Skin epidermis (tissue), 12 donors: Measurements from ENCODE around the gene RING1.
A peak's percentile ranks its signal among the peaks of the same experiment; 100 is the strongest.

Experiments used
- H3K27ac ChIP-seq, 21 experiments: fragments of 200-600 bp; sonication (generic) in 11 of 21; one replicate each; pipeline ENCODE4 v1.5.0; 2020; ENCODE audit warnings: mild to moderate bottlenecking in 3 of 21, inconsistent platforms in 2 of 21, moderate library complexity in 2 of 21
- H3K4me3 ChIP-seq, 7 experiments: fragments of 200-600 bp; sonication (generic) in 2 of 7; one replicate each; pipeline ENCODE4 v1.5.0; 2020; ENCODE audit warnings: inconsistent platforms in 2 of 7, mild to moderate bottlenecking in 2 of 7, moderate library complexity in 1 of 7

The RING1 gene

DNA sequence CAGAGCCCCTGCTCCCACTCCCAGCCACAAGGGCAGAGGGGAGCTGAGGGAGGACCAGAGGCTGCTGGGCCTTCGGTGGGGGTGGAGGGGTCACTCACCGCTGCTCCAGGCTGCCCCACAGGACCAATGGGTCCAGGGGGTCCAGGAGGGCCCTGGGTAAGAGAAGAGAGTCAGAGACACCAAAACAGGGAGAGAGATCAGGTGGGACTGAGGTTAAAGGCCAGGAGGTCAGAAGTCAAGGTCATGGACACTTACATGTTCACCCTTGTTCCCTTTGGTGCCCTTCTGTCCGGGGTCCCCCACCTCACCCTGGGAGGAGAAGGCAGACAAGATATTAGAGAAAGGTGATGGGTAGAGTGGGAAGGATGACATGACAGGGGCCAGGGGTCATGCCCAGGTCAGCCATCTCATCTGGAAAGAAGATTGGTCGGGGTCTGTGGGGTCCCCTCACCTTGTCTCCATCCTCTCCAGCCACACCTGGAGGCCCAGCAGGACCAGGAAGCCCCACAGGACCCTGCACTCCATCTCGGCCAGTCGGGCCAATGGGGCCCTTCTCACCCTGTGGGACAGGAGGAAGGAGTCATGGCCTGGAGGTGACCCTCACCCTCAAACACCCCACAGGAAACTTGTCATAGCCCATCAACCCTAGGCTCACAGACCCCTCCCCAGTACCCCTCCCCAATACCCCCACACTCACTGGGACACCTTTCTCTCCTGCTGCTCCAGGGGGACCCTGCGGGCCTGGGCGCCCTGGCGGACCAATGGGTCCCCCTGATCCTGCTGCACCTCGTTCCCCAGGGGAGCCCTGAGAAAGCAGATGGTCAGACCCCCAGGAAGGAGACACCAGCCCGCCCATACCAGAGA lies 37.1 kb upstream of the RING1 start:
- no peak overlapping the region for H3K27ac ChIP-seq

DNA sequence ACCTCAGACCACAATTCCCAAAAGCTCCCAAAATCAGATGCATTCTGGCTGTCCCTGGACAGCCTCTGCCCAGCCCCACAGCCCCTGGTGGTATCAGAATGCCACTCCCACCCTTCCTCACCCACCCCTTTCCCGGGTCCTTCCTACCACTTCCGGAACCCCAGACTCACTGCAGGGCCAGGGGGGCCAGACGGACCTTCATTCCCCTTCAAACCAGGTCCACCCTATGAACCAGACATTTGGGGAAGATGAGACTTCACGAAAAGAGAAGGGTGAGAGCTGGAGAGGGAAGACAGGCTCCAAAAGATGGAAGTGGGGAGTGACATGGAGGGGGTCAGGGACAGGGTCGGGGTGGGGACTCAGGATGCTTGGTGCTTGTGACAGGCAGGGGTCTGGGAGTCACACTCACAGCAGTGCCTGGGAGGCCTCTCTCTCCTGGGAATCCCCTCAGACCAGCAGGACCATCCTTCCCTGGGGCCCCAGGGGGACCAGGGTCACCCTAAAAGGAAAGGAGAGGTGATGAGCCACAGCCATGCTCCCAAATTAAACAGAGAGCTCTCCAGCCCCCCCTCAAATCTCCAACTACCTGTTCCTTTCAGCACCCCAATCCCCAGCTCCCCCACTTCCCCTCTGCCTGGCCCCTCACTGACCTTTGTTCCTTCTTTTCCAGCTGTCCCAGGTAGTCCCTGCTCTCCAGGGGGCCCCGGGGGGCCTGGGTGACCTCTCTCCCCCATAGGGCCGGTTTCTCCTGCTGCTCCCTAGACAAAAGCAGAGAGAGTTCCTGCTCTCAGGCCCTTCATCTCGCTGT lies 36.2 kb upstream of the RING1 start:
- Histone ChIP-seq H3K4me3 (no peak overlapping the region), H3K27ac (no peak overlapping the region)

More for the DNA sequence above, 37.1 kb upstream of the RING1 start:
- no peak overlapping the region for H3K4me3 ChIP-seq

DNA sequence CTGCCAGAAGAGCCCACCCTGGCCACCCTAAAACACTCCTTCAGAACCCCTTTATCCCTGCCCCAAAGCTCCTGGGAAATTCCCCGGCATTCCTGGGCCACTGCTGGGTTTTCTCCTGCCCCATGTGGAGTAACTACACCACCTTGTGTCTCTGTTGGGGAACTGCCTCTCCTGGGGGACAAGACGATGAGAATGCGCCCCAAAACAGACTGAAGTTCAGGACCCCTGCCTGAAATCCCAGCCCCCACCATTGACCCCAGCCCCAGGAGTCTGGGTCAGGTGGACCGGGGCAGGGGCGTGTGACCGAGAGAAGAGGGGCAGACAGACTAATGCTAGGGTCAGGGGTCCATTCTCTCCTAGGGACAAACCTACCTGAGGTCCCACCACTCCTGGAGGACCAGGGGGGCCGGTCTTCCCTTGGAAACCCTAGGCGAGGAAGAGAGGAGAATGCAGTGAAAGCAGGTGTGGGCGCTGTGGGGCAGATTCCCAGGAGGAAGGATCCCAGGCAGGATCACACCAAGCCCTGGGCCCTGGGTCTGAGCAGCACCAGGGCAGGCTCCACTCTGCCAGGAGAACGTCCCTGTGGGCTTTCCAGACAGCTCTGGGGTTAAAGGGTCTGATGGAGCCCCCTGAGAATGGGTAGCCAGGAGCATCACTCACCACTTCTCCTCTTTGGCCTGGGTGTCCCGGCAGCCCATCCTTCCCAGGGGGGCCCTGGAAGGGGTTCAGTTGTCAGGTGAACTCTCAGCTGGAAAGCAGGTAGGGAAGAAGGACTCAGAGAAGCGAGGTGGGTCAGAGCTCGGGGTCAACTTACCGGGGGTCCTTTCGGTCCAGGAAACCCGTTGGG lies 35.4 kb upstream of the RING1 start:
- H3K27ac ChIP-seq: no peak overlapping the region
- no peak overlapping the region for H3K4me3 ChIP-seq

DNA sequence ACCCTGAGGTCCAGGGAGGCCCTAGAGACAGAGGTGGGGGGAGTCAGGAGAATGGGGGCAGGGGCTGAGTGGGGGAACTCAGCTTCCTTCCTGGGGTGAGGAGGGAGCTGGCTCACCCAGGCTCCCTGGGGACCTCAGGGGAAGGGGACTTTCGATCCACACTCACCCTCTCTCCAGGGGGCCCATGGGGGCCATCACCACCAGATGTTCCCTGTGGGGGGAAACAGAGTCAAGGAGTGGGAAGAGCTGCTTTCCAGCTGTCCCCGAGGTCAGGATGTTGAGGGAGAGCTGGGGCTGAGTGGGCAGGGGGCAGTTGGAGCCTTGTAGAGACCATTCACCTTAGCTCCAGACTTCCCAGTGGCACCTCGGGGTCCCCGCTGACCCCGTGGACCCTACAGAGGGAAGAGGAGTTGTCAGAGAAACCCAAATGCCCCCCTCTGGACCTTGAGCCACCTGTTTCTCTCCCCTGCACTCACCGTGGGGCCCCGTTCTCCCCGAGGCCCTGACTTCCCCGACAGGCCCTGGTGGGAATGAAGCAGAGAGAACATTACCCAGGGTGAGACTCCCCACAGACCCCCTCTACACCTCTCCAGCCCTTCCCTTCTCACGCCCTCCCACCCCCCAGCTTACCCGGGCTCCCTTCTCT lies 34.6 kb upstream of the RING1 start:
- Histone ChIP-seq H3K4me3 (no peak overlapping the region), H3K27ac (no peak overlapping the region)

DNA sequence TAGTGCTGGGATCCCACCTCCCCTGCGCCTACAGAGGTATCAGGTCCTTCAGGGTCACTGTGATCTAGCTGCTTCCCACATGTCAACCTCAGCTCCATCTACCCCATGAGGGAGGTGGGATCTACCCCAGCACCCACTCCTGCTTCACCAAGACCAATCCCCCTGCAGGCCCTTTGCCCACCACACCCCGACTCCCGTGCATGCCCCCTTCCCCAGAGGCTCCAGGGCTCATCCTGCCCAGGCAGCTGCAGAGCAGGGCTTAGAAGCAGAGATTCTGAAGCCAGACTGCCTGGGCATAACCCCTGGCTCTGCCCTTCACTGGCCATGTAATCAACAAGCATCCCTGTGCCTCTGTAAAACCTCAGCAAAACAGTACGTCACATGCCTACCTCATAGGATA lies 33.5 kb upstream of the RING1 start:
- H3K27ac ChIP-seq: no peak overlapping the region
- no peak overlapping the region for H3K4me3 ChIP-seq

DNA sequence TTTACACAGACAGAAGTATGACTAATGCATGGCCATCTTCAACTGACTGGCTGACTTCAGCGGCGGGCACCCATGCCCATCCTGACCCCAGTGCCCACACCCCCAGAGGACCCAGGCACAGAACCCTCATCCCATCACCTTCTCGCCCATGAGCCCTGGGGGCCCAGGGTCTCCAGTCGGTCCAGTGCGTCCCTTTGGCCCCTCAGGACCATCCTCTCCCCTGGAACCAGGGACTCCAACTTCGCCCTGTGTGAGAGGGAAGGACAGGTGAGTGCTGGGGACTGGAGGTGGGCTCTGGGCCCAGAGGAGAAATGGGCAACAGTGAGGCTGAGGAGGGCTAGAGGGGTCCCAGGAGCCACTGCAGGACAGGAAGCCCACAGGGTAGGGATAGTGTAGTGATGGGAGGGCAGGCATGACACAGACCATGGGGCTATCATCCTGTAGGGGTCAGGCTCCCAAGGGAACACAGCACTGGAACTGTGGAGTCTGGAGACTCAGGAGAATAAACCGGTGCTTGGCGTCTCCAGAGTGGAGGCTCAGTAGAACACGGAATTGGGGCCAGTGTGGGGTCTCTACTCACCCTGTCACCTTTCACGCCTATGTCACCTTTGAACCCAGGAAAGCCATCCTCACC lies 32.7 kb upstream of the RING1 start:
- Histone ChIP-seq H3K4me3 (no peak overlapping the region), H3K27ac (no peak overlapping the region)

DNA sequence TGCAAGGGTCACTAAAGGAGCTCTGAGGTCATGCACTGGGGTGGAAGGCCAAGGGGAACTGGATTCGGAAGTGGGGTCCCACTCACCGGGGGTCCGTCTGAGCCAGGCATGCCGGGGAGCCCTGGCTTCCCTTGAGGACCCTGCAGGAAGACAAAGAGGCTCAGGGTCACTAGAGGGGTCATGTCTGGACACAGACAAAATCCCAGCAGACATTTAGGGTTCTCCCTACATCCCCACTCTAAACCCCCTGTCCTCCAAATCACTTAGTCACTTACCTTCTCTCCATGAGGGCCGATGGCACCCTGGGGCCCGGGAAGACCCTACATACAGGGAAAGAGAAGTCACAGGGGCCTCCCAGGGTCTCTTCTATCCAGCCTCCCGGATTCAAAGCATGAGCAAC lies 31.4 kb upstream of the RING1 start:
- Histone ChIP-seq H3K4me3 (no peak overlapping the region), H3K27ac (no peak overlapping the region)

DNA sequence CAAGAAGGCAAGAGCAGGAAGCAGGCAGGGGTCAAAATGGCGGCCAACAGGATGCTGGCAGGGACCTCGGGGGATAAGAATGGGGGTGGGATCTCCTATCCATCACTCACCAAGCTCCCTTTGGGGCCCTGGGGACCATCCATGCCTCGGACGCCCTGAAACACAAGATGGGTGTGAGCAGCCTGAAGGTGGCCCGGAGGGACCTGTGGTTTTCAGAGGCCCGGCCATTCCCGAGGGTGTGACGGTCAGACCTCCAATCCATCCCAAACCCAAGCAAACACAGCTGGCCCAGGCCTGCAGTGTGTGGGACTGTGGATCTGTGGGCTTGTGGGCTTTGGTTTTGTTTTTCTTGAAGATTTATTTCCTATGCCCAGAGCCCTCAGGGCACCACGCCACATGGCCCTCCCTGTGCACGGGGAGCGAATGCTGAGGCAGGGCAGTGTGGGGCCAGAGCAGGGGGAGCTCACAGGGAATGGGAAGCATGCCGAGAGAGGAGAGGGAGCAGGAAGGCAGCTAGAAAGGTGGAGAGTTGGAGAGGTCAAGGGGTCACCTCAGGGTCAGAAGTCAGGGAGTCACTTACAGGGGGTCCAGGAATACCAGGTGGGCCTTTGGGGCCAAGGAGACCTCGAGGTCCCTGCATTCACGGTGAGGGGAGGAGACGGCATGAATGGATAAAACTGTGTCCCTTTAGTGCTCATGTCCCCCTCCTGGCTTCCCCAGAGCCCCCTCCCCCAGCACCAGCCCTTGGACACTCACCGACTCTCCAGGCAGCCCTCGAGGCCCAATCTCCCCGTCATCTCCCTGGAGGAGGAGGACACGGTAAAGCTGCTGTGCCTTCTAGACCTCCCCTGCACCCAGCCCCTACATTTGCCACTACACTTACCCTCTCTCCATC lies 30.5 kb upstream of the RING1 start:
- Histone ChIP-seq H3K27ac (no peak overlapping the region), H3K4me3 (no peak overlapping the region)

DNA sequence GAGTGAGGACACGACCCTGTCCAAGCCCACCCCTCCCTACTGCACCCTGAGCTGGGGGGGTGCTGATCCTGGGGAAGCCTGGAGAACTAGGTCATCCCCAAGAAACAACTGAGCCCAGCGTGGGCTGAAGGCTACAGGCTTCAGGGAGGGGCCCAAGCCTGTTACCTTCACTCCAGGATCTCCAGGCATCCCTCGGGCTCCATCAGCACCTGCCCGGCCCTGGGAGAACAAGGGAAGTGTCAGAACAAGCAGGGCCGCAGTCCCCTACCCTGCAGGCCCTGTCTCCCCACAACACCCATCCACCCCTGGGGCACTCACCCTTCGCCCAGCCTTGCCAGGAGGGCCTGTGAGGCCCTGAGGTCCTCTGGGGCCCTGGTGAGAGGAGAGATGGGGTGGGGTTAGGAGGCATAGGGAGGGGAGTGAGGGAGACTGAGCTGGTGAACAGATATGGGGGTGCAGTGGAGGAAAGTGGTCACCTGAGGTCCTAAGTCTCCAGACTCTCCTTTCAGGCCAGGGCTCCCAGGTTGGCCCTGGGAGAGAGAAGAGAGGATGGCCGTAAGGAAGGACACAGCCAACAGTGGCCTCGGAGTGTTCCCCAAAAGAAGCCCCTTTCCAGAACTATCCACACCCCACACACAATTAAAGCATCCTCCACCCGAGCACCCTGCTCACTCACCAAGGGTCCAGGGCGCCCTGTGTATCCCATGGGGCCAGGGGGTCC lies 29.4 kb upstream of the RING1 start:
- Histone ChIP-seq H3K4me3 (no peak overlapping the region), H3K27ac (no peak overlapping the region)

DNA sequence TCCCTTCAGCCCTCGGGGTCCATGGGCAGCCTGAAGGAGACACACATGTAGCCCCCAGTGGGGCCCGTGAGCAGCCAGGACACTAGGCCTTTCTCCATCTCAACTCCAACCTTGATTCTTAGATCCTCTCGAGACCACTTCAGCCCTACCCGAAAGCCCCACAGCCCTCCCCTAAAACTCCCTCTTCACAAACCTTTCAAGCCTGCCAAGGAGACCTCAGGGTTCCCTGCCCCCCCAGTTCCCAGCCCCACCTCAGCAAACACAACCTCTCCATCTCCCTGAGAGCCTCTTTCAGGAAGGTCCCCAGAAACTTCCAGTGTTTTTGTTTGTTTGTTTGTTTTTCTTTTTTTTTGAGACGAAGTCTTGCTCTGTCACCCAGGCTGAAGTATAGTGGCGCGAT lies 27.2 kb upstream of the RING1 start:
- Histone ChIP-seq H3K27ac (no peak overlapping the region), H3K4me3 (no peak overlapping the region)

DNA sequence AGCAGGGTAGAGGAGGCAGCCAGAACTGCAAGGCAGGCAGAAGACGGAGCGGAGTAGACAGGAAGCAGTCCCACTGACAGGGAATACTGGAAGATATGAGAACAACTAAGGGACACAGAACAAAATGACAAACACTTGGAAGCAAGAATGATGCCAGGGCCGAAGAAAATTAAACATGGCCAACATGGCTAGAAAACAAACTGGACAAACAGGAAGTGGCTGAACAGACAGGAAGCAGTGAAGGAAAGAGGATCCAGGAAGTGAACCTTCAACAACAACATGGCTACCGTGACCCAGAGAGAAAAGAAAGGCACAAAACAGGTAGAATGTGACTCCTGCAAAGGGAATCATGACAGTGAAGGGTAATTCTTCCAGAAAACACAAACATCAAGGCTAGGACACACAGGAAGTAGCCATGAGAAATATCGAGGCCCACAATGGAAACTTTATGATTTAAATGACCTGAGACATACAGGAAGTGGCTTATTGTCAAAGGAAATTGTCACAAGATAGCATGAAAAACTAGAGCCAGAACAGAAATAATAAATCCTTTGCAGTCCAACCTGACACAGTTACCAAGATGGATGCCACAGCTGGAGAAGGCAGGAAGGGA lies 25.1 kb upstream of the RING1 start:
- H3K27ac ChIP-seq: peak overlapping the region in 2 of 21 experiments; percentile 14 to 25

DNA sequence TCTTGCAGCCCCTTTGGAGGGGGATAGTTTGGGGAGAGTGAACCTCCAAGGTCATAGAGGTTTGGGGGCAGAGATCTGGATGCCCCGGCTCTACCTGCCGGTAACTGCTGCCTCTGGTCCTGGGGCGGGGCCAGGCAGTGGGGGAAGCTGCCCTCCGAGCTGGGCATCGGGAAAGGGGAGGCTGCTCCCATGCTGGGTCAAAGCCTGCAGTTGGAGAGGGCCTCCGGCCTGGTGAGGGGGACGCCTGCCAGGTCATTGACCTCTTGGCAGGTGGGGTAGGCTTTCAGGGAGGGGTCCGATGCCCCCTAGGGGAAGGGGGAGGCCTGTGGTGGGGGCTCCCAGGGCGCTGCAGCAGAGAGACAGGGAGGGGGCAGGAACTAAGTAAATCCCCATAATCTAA lies 23.1 kb upstream of the RING1 start:
- Histone ChIP-seq H3K4me3 (no peak overlapping the region), H3K27ac (no peak overlapping the region)

More for the DNA sequence above, 25.1 kb upstream of the RING1 start:
- H3K4me3 ChIP-seq: no peak overlapping the region

DNA sequence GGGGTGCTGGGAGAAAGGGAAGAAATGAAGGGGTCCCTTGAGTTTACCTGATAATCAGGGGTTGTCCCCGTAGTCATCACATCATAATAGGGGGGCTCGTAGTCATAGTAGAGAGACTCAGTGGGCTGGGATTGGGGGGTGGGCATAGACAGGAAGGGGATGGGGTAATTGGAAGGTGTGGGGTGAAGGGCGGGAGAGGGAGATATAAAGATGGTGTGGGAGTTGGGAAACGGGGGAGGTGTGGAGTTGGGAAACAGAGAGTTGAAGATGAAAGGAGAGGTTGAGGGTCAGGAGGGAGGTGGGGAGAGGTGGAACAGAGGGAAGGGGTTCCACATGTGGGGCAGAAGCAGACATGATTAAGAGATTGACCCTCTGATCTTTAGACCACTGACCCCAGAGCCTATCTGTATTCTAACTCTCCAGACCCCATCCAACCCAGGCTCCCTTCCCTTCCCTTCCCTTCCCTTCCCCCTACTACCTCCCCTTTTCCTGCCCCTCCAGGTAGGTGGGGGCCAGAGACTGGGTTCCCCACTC lies 22.6 kb upstream of the RING1 start:
- Histone ChIP-seq H3K27ac (no peak overlapping the region), H3K4me3 (no peak overlapping the region)

DNA sequence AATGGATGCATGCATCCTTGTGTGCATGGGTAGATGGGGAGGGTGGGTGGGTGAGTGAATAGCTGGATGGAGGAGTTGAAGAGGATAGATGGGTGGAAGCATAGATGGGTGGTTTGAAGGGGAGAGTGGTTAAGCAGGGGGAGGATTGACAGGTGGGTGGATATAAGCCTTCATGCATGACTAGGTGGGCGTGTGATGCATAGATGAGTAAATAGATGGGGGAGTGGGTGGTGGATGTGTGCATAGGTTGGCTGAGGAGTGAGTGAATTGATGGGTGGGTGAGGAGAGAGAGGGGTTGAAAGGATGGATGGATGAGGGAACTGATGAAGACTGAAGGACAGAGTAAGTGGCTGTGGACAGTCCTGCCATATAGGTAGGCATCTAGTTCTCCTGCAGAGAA lies 20.5 kb upstream of the RING1 start:
- no peak overlapping the region for H3K4me3 ChIP-seq

DNA sequence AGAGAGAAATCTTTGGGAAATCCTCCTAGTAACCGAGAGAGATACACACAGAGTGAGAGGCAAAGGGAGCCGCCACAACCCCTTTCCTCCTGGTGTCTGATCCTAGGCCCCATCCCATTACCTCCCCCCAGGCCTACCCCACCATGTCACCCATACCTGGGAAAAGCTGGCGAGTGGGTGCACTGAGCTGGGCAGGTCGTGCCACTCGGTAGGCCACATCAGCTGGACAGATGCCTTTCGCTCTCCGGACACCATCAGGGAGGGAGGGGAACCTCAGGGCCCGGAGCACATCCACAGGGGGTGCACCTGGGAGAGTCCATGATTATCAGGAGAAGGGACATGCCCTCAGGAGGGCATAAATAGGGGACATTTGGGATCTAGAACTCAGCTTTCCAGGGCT lies 19.1 kb upstream of the RING1 start:
- no peak overlapping the region for H3K4me3 ChIP-seq
- no peak overlapping the region for H3K27ac ChIP-seq

More for the DNA sequence above, 20.5 kb upstream of the RING1 start:
- no peak overlapping the region for H3K27ac ChIP-seq

DNA sequence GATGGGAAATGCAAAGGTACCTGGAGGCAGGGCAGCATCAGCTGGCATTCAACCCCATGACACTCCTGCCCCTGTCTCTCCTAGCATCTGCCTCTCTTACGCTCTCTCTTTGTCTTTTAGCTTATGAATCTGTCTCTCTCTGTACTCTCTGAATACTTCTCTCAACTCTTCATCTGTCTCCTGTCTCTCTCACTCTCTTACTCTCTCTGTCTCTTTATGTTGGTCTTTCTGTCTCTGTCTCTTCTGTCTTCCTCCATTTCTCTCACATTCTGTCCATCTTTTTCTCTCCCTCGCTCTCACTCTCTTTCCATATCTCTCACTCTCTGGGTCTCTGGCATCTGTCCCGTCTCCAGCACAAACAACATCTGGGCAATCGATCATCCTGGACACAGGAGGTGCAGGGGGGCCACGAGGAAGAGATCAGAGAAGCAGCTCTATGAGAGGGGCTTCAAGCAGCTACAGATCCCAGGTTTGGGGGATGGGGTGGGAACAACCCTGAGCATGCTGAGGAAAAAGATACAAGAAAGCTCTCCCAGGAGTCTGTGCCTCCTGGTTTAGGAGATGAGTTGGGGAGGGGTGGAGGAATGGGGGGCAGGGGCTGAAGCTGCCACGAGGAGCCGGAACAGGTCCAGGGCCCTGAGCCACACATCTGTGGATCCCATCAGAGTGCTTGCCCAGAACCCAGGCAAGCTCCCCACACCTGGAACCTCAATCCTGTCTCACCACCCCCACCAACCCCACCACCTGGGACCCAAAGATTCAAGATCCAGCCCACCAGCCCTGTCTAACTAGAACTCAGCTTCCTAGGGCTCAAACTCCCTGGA lies 18.5 kb upstream of the RING1 start:
- Histone ChIP-seq H3K4me3 (no peak overlapping the region), H3K27ac (no peak overlapping the region)
